Neural cell (in vitro differentiated cells): Measurements from ENCODE around the gene NAA15.

Experiments used
- EP300 ChIP-seq: fragments of 450-650 bp; conservative IDR thresholded peaks from 2 replicates; pipeline ENCODE4 v1.6.1; 2014; ENCODE audit warnings: antibody characterized with exemption, mild to moderate bottlenecking, moderate library complexity; ENCODE audit not compliant: poor library complexity, severe bottlenecking
- EZH2 ChIP-seq: fragments of 200-600, 300-800 bp; shearing (Covaris generic), sonication (generic); IDR thresholded peaks from 2 replicates; pipeline ENCODE4 v1.6.1; 2014; ENCODE audit warnings: antibody characterized with exemption, low read length, borderline replicate concordance, mild to moderate bottlenecking; ENCODE audit not compliant: insufficient read depth, poor library complexity, severe bottlenecking
- MXI1 ChIP-seq: fragments of 450-650 bp; conservative IDR thresholded peaks from 2 replicates; pipeline ENCODE4 v1.6.1; 2014; ENCODE audit warnings: antibody characterized with exemption, mild to moderate bottlenecking; ENCODE audit not compliant: poor library complexity, severe bottlenecking
- POLR2AphosphoS5 ChIP-seq: IDR thresholded peaks from 2 replicates; pipeline ENCODE4 v1.6.1; 2012
- RAD21 ChIP-seq: fragments of 450-650 bp; conservative IDR thresholded peaks from 2 replicates; pipeline ENCODE4 v1.6.1; 2014; ENCODE audit warnings: antibody characterized with exemption, mild to moderate bottlenecking, moderate library complexity
- SMC3 ChIP-seq: fragments of 450-650 bp; conservative IDR thresholded peaks from 2 replicates; pipeline ENCODE4 v1.6.1; 2014; ENCODE audit warnings: antibody characterized with exemption, mild to moderate bottlenecking, moderate library complexity; ENCODE audit not compliant: poor library complexity
- TAF1 ChIP-seq: IDR thresholded peaks from 2 replicates; pipeline ENCODE4 v1.6.1; 2012; ENCODE audit warnings: low read depth
- TF ChIP-seq, protein P1 (sequence below): fragments of 450-650 bp; IDR thresholded peaks from 2 replicates; pipeline ENCODE4 v1.5.1; 2014; ENCODE audit warnings: antibody characterized with exemption, mild to moderate bottlenecking, moderate library complexity; ENCODE audit not compliant: poor library complexity, severe bottlenecking
- TF ChIP-seq, protein P2 (sequence below): IDR thresholded peaks from 2 replicates; pipeline ENCODE4 v1.6.1; 2012; ENCODE audit warnings: borderline replicate concordance

DNA sequence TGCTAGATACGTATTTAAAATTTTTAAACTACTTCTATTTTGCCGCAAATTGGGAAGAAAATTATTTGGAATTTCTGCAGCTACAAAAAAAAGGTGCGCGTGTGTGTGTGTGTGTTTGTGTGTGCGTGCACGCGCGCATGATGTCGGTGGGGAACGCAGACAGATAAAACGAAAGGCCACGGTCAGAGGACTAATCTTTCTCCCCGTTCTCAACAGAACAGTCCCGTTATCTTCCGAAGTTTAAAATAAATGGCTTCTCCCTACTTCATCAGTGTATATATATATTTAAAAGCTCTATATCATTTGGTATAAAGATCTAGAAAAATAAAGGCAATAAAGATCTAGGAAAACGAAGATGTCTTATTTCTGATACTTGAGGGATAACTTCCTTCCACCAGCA, 22.8 kb upstream of the NAA15 start:
- TF ChIP-seq, protein P1, sequence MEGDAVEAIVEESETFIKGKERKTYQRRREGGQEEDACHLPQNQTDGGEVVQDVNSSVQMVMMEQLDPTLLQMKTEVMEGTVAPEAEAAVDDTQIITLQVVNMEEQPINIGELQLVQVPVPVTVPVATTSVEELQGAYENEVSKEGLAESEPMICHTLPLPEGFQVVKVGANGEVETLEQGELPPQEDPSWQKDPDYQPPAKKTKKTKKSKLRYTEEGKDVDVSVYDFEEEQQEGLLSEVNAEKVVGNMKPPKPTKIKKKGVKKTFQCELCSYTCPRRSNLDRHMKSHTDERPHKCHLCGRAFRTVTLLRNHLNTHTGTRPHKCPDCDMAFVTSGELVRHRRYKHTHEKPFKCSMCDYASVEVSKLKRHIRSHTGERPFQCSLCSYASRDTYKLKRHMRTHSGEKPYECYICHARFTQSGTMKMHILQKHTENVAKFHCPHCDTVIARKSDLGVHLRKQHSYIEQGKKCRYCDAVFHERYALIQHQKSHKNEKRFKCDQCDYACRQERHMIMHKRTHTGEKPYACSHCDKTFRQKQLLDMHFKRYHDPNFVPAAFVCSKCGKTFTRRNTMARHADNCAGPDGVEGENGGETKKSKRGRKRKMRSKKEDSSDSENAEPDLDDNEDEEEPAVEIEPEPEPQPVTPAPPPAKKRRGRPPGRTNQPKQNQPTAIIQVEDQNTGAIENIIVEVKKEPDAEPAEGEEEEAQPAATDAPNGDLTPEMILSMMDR, result no peak
- no peak for TF ChIP-seq EP300
- no peak for TF ChIP-seq RAD21
- TF ChIP-seq POLR2AphosphoS5, result no peak
- TF ChIP-seq TAF1, result no peak
- TF ChIP-seq EZH2, result no peak
- TF ChIP-seq, protein P2, sequence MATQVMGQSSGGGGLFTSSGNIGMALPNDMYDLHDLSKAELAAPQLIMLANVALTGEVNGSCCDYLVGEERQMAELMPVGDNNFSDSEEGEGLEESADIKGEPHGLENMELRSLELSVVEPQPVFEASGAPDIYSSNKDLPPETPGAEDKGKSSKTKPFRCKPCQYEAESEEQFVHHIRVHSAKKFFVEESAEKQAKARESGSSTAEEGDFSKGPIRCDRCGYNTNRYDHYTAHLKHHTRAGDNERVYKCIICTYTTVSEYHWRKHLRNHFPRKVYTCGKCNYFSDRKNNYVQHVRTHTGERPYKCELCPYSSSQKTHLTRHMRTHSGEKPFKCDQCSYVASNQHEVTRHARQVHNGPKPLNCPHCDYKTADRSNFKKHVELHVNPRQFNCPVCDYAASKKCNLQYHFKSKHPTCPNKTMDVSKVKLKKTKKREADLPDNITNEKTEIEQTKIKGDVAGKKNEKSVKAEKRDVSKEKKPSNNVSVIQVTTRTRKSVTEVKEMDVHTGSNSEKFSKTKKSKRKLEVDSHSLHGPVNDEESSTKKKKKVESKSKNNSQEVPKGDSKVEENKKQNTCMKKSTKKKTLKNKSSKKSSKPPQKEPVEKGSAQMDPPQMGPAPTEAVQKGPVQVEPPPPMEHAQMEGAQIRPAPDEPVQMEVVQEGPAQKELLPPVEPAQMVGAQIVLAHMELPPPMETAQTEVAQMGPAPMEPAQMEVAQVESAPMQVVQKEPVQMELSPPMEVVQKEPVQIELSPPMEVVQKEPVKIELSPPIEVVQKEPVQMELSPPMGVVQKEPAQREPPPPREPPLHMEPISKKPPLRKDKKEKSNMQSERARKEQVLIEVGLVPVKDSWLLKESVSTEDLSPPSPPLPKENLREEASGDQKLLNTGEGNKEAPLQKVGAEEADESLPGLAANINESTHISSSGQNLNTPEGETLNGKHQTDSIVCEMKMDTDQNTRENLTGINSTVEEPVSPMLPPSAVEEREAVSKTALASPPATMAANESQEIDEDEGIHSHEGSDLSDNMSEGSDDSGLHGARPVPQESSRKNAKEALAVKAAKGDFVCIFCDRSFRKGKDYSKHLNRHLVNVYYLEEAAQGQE, result no peak
- TF ChIP-seq SMC3, result no peak
- no peak for TF ChIP-seq MXI1
